Neural cell (in vitro differentiated cells): ENCODE data around the gene FAM193A.

ENCODE experiments used
- EZH2 ChIP-seq: fragments of 200-600, 300-800 bp; shearing (Covaris generic), sonication (generic); IDR thresholded peaks from 2 replicates; pipeline ENCODE4 v1.6.1; 2014; ENCODE audit warnings: antibody characterized with exemption, low read length, borderline replicate concordance, mild to moderate bottlenecking; ENCODE audit not compliant: insufficient read depth, poor library complexity, severe bottlenecking
- POLR2AphosphoS5 ChIP-seq: IDR thresholded peaks from 2 replicates; pipeline ENCODE4 v1.6.1; 2012
- RAD21 ChIP-seq: fragments of 450-650 bp; conservative IDR thresholded peaks from 2 replicates; pipeline ENCODE4 v1.6.1; 2014; ENCODE audit warnings: antibody characterized with exemption, mild to moderate bottlenecking, moderate library complexity

DNA sequence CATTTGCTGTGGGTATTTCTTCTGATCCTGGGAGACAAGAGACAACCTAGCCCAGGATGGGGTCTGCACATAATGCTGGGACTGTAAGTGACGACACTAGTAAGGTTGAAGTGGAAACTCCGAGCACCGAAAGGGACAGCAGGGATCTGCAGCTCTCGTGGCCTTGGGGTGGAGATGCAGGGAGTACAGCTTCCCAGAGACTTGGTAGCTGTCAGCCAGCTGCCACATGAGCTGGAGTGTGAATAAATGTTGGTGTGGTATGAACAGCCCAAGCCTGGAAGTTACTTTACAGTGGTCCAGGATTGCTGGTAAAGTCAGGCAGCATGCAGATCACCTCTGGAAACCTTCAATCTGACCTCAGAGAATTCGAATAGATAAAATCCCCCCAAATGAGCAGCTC lies 97.6 kb downstream of the FAM193A start:
- no peak for TF ChIP-seq RAD21
- TF ChIP-seq EZH2: no peak
- no peak for TF ChIP-seq POLR2AphosphoS5
